Gastroesophageal sphincter (tissue), 3 donors: ENCODE data around the gene CCDC186.

Experiments
- CTCF ChIP-seq, 4 experiments: fragments of 200-600 bp in 2 of 4; fragments of 450-650 bp in 2 of 4; sonication (generic) in 1 of 4; IDR thresholded peaks; one replicate each; pipeline ENCODE4 v1.5.1; 2017 to 2019; ENCODE audit warnings: antibody characterized with exemption in 4 of 4, mild to moderate bottlenecking in 2 of 4, moderate library complexity in 2 of 4
- EP300 ChIP-seq: sonication (generic); formaldehyde crosslinking; IDR thresholded peaks from one replicate; pipeline ENCODE4 v1.6.1; 2017; ENCODE audit warnings: antibody characterized with exemption, mild to moderate bottlenecking
- POLR2A ChIP-seq, 2 donors: fragments of 450-650 bp; IDR thresholded peaks; one replicate each; pipeline ENCODE4 v1.6.1; 2017; ENCODE audit warnings: antibody characterized with exemption in 2 of 2, mild to moderate bottlenecking in 2 of 2, moderate library complexity in 1 of 2

- TF ChIP-seq CTCF (IDR thresholded peaks at IDR 0.05): no peak
- no peak for TF ChIP-seq POLR2A (IDR thresholded peaks at IDR 0.05)
- TF ChIP-seq EP300: no peak
Observed at GRCh38 chr10:114079421-114079820, 94.6 kb downstream of the CCDC186 start.
